IPS-NIHi7 (cell line): Measurements from ENCODE around the gene STARD9.
A peak's percentile ranks its signal among the peaks of the same experiment; 100 is the strongest.

Experiments
- DNase-seq: peaks from one replicate; pipeline ENCODE4 v3.0.0; 2012; ENCODE audit warnings: mixed read lengths; ENCODE audit errors: extremely low spot score

Gene STARD9

DNA sequence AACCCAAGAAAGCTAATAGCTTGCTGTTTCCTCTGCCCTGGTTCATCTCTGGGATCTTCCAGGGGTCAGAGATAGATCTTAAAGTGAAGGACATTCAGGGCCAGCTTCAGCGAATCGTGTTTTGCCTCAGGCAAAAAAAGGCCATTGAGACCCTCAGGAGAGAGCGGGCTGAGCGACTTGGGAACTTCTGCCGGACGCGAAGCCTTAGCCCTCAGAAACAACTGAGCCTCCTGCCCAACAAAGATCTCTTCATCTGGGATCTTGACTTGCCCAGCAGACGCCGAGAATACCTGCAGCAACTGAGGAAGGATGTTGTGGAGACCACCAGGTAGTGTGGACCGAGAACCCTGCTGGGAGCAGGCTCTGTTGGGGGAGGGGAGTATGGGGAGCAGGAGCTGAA, 119.0 kb downstream of the STARD9 start:
- no peak for DNase-seq

DNA sequence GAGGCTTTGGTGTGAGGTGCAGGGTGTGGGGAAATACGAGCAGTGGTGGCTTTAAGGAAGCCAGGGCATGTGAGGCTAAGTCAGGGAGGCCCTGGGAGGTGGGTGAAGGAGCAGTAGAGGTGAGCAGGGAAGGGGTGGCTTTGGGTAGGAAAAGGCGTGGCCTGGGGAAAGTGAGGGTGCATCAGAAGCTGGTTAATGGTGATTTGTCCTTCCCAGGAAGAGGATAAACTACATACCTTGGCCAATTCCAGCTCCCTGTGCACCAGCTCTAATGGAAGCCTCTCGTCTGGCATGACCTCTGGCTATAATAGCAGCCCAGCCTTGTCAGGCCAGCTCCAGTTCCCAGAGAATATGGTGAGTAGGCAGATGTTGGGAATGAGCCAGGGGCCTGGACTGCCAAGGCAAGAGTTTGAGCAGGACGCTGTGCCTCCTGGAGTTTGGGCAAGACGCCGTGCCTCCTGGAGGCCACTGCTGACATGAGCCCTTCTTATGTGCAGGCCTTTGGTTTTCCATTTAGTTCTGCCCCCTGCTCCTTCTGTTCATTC, 120.2 kb downstream of the STARD9 start:
- no peak for DNase-seq

DNA sequence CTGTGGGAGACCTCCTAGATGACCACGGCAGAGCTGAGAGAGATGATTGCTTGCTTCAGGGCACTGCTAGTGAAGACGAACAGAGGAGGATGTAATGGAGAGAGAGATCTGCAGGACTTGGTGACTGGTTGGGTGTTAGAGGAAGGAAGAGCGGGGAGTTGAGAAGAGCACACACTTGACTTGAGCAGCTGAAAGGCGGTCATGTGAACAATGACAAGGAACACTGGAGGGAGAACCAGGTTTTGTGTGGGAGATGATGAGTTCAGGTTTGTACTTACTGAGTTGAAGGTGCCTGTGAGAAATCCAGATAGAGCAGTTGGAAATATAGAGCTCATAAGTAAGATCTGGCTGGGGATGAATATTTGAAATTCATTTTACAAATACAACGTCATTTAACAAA, 121.2 kb downstream of the STARD9 start:
- DNase-seq: no peak

DNA sequence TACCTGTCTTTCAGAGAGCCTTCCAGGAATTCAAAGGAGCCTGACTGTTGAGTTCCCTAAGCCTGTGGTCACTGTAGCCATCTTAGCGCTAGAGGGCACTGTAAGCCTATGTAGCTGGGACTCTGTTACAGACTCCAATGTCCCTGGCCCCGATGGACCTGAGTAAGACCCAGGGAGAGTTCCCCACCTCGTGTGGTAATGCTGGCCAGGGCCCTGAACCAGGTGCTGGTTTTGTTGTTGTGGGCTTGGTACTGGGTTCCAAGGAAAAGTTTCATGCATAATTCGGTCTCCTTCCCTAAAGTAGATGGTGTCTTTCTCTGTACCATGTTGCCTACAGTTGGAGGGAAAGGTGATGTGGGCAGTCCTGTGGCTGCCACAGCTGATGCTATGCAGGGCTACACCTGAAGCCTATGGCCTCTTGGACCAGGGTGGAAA, 129.1 kb downstream of the STARD9 start:
- peak; percentile 91 for DNase-seq

DNA sequence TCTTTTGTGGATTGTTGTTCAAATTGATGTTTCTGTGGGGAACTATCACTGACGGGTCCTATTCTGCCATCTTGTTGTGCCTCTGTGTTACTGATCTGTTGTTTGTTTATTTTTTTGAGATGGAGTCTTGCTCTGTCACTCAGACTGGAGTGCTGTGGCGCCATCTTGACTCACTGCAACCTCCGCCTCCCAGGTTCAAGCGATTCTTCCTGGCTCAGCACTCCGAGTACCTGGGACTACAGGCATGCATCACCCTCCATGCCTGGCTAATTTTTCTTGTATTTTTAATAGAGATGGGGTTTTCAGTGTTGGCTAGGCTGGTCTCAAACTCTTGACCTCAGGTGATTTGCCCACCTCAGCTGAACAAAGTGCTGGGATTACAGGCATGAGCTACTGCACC, 129.9 kb downstream of the STARD9 start:
- no peak for DNase-seq

DNA sequence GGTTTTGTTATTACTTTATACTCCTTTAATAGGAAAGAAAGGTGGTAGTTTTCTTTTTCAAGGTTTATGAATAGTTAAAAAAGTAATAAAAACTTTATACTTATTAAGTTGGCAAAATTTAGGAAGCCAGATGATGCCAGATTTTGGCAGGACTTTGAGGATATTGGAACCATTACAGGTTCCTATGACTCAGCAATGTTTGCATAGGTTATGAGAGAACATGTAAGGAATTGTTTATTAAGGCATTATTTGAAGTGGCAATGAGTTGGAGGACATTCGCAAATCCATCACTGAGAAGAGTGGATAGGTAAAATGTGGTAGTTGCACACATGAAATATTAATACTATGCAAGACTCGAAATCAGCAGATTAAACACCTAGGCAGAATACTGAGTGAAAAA, 131.7 kb downstream of the STARD9 start:
- no peak for DNase-seq

DNA sequence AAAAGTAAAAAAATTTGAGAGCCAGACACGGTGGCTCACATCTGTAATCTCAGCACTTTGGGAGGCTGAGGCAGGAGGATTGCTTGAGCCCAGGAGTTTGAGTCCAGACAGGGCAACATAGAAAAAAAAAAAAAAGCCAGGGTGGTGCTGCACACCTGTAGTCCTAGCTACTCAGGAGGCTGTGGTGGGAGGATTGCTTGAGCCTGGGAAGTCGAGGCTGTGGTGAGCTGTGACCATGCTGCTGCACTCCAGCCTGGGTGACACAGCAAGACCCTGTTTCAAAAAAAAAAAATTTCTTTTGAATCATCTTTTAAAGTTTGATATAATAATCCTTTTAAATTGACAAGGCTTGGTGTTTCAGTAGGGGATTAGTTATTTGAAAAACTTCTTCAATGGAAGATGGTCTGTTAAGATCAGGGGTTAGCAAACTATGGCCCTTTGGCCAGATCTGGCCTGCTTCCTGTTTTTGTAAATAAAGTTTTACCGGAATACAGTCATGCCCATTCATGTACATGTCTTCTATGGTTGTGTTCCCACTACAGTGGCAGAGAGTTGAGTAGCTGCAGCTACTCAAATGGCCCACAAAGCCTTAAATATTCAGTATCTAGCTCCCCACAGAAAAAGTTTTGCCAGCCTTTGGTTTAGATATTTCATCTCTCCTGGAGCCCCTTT, 132.6 kb downstream of the STARD9 start:
- DNase-seq: no peak

DNA sequence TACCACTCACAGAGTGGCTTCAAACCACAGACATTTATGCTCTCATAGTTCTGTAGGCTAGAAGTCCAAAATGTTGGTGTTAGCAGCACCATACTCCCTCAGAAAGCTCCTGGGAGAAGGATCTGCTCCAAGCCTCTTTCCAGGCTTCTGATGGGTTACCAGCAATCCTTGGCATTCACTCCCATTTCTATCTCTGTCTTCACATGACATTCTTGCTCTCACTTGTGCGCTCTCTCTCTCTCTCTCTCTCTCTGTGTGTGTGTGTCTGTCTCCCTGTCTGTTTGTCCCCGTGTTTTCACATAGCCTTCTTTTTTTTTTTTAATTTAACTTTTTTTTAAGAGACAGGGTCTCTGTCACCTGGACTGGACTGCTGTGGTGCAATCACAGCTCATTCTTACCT, 135.3 kb downstream of the STARD9 start:
- no peak for DNase-seq

DNA sequence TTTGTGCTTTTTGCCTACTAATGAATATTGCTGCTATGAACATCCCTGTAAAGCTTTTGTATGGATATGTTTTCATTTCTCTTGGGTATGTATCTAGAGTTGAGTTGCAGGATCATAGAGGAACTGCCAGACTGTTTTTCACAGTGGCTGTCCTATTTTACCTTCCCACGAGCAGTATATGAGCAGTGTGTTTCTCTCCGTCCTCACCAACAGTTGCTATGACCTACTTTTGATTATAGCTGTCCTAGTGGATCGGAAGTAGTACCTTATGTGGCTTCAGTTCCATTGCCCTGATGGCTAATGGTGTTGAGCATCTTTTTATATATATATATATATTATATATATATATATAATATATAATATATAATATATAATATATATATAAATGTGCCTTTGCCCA, 136.3 kb downstream of the STARD9 start:
- DNase-seq: no peak

DNA sequence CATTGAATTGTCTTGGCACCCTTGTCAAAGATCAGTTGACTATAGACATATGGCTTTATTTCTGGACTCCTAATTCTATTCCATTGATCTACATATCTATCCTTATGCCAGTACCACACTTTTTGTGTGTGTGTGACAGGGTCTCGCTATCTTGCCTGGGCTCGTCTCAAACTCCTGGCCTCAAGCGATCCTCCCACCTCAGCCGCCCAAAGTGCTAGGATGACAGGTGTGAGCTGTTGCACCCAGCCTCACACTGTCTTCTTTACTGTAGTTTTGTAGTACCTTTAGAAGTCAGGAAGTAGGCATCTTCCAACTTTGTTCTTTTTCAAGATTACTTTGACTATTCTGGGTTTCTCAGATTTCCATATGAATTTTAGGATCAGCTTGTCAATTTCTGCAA, 137.2 kb downstream of the STARD9 start:
- no peak for DNase-seq

DNA sequence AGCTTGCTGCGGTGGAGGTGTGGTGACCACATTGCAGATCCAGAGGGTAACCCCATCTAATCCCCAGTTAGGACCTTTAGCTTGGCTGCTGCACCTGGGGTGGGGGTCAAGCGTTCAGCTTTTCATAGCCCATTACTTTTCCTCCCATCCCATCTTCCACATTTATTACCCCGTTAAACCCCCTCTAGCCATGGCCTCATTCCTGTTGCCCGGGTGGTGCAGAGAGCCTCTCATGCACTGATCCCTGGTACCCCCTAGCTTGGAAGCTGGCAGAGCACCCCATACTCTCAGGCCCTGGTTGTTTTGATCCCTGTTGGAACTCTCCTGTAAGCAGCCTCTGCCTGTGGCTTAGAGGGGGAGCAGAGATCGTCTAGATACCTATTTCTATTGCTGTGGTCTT, 140.7 kb downstream of the STARD9 start:
- no peak for DNase-seq

DNA sequence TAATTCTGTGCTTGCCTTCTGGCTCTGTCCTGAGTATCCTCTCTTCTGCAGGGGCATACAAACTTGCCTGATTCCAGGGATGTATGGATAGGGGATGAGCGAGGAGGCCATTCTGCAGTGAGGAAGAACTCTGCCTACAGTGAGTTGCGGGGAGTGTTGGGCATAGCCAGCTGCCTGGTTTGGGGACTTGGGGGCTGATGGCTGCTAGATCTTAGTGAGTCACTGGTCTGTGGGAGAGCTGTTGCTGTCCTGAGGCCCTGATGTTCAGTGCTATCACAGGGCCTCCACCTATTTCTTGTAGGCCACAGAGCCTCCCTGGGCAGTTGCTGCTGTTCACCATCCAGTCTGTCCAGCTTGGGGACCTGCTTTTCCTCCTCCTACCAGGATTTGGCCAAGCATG, 141.2 kb downstream of the STARD9 start:
- DNase-seq: no peak

DNA sequence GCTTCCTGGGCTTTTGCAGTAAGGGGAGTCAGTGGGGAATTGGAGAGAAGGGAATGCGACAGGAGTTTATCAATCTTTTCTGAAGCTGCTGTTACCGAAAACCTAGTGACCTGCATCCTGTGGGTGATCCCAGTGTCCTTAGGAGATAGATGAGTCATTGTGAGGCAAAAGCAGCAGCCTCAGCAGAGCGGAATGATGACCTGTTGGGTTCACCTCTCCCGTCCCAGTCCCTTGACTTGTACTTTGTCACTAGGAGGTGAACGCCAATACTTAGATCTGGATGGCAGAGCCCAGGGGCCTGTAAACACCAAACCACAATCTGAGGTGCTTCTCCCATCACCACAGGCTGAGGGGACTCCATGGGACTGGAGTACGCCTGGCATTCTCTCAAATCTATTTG, 143.6 kb downstream of the STARD9 start:
- no peak for DNase-seq

DNA sequence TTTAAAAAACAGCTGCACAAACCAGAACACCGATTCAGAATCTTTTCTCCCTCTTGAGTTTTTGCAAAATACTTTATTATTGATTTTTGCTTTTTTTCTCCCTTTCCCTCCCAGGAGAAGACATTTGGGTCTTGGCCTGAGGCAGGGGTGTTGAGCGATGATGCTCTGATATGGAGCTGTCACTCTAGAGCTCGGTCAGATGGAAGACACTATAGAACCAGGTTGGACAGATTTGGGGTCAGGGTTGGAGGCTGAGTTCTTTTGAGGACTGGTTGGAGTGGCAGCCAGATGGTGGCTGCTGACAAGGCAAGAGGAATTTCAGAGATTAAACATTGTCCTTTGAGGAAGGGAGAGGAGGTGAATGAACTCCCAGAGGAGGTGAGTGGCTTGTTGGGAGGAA, 144.7 kb downstream of the STARD9 start:
- no peak for DNase-seq

DNA sequence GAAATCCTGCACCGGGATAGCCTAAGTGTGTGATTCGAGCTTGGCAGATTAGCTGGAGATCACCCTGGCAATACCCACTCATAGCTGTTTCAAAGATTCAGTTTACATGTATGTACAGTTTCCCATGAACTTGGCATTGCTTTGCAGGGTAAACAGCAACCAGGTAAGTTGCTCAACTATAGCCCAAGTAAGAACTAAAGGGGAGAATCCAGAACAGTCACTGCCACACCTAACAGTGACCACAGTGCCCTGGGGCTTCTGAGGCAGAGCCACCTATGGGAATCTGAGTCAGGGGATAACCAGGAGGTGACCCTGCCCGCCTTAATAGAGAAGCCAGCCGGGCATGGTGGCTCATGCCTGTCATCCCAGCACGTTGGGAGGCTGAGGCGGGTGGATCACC, 145.6 kb downstream of the STARD9 start:
- DNase-seq: no peak

DNA sequence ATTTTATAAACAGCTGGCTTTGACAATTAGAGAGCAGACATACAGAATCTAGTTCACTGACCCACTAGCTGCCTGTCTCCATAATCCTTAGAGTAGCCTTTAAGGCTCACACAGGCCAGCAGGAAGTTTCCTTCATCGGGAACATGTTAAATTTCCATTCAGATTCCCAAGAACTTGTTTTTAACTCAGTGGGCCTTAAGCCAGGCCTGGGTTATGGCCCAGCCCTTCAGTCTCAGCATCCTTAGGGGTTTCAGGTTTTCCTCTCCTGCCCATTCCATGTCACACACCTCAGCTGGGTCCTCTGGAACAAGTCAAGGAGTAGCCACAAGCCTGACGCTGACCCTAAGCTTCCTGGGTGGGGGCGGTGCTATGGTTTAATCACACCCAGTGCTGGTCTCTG, 146.5 kb downstream of the STARD9 start:
- DNase-seq: no peak

DNA sequence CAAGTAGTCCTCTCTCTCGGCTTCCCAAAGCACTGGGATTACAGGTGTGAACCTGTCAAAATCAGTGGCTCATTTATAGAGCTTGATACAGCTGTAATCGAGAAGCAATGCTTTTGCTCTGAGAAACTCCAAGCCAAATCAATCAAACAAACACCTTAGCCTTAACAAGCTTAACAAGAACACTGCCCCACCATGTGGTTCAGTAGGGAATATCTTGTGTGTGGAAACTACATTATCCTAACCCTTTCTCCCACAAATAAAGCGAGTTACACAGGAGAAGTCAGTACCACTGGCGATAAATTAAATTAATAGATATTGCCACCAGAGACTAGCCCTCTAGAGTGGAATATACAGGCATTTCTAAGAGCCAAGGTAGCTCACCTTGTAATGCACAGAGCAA, 147.7 kb downstream of the STARD9 start:
- no peak for DNase-seq

DNA sequence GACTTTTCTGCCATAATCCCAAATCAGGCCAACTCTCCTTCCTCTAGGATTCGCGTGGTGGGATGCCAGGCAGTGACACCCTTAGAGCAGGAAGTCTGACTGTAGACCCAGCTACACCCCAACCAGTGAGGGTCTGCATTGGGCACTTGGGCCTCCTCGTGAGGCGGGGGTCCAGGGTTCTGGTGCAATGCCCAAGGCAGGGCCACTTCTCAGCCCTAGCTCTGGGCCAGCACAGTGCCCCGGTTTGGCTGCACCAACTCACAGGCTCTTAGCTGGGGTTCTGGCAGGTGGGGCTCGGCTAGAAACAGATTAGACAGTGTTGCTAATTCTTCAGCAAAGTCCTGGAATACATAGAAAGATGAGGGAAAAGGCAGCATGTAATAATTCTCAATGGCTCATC, 148.9 kb downstream of the STARD9 start:
- DNase-seq: no peak

DNA sequence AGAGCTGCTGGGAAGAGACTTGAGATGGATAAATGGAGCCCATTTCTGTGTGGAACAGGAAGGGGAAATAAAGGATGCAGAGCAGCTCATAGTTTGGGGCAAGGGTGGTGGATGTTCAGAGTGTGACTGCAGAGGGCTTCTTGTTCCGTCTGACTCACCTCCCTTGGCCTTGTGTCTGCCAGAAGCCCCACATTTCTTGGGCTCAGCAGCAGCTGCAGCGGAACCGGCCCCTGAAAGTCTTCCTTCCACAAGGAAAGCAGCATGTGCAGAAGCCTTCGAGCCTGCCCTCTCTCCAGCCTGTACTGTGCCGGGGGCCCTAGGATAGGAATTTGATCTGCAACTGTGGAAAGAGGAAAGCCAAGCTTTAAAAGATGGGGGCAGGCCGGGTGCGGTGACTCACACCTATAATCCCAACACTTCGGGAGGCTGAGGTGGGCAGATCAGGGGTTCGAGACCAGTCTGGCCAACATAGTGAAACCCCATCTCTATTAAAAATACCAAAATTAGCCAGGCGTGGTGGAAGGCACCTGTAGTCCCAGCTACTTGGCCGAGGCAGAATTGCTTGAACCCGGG, 150.0 kb downstream of the STARD9 start:
- DNase-seq: no peak

DNA sequence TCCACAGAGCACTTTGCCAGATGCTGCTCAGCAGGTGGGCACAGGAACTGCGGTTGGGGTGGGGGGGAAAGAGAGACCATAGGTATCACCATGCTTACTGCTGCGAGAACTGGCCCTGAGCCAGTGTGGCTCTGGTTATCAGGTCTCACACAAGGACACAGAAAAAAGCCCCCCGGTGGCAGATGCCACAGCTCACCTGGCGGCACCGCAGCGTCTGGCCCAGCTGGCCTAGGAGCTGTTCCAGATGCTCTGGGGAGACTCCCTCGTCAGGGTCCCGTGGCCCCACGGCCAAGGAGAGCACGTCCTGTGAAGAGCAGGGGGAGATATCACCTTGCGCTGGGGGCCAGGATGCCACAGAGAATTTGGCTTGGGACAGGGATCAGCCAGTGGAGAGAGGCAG, 150.7 kb downstream of the STARD9 start:
- DNase-seq: no peak

DNA sequence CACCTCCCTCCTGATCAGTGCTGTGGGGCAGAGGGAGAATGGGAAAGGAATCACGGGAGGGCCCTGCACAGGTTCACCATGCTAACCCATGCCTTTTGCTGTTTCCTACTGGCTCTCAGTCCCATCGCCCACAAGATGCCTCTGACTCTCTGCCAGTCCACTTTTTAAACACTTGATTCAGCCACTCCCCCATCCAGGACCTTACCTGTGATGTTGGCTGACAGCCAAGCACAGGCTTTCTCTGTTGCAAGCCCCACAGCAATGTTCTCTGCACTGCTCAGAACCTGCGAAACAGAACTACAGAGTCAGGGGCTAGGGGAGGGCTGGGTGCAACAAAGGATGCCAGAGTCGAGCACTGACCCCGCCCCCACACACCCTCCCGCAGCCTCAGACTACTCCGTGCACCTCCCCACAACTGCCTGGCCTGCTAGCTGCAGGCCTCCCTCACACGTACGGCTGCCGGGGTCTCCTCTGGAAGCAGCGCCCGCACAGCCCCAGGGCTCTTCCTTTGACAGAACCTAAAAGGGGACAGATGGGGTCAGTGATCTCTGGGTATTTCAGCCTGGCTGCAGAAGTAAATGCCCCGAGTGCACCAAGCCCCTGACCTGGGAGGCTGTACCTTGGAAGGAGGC, 152.5 kb downstream of the STARD9 start:
- DNase-seq: no peak

DNA sequence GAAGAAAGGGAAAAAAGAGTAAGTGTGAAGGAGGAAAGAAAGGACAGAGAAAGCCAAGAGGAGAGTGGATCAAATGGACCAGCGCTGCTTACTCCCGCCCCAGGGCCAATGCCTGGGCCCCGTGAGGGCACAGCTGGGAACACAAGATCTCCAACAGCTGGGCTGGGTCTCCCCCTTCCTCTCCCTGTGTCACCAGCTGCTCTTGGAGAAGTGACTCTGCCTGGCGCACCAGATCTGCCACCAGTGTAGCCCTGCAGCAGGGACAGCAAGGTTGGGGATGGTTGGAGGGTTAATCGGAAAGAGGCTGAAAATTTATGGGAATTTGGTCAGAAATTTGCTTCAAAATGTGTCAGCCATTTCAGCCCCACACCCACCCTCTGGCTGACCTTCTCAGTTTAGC, 153.2 kb downstream of the STARD9 start:
- DNase-seq: no peak

DNA sequence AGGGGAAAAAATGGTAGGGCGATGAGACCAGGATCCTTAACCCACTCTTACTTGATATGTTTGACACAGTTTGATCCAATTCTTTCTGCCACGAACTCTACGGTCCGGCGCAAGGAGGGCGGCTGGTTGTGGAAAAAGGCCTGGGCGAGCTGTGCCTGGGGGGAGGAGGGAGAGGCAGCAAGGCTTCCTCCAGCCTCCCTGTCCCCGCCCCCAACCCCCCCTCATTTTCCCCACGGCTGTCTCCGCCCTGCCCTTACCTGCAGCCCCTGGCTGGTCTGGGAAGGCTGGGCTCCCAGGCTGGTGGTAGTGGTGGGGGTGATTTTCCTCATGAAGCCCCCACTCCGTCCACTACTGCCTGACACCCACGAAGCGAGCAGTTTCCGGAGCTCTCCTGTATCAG, 153.6 kb downstream of the STARD9 start:
- peak; percentile 59 for DNase-seq
